HCT116 (cell line): ENCODE measurements around the gene SH3BGRL3. TPM values are rescaled to one million over a fixed set of nuclear protein-coding genes. Genes with fewer than 3 reads are reported as not detected.

Experiments used
- ATAC-seq: fragments of 200-7000 bp; cut with Tn5 transposase; 2 replicates; pipeline ENCODE4 v1.9.1; 2020; ENCODE audit warnings: mild to moderate bottlenecking, moderate library complexity
- BruUV-seq: library from RNA; stranded (reverse); fragments of 400-500 nt; replicated peaks from 2 replicates; lab custom pipeline; 2021; lab: Mats Ljungman, UMichigan
- CTCF ChIA-PET: fragments of 300-600 bp; sonication (Branson Sonifier 250); formaldehyde crosslinking; loops from one replicate; lab custom pipeline; 2021; ENCODE audit warnings: antibody characterized with exemption; lab: Charles Lee
- POLR2A ChIA-PET: fragments of 300-600, 350-600 bp; sonication (Branson Sonifier 250); formaldehyde crosslinking; loops from one replicate; lab custom pipeline; 2021; ENCODE audit warnings: antibody characterized with exemption; lab: Charles Lee
- RAD21 ChIA-PET, 2 experiments: fragments of 300-600 bp; sonication (Branson Sonifier 250); formaldehyde crosslinking; loops; one replicate each; lab custom pipeline; 2023; ENCODE audit warnings: low total read pairs in 2 of 2; ENCODE audit not compliant: uncharacterized antibody in 2 of 2, unreplicated experiment in 2 of 2, low non-redundant PET in 1 of 2; lab: Charles Lee
- DNase-seq: peaks from one replicate; pipeline ENCODE4 v3.0.0-alpha.2; 2010; ENCODE audit warnings: low read depth, low spot score
- H2AFZ ChIP-seq: fragments of 200-600 bp; shearing (Covaris generic), sonication (generic); 2 replicates; pipeline ENCODE4 v1.6.1; 2017; ENCODE audit warnings: low read depth, mixed run types, mixed read lengths, antibody characterized with exemption, low read length; ENCODE audit not compliant: poor library complexity, severe bottlenecking
- H3K27ac ChIP-seq: 2 replicates; pipeline ENCODE4 v1.5.1; 2012; ENCODE audit warnings: low read depth, low read length
- H3K27me3 ChIP-seq: fragments of 200-600 bp; sonication (generic); 2 replicates; pipeline ENCODE4 v1.6.1; 2016; ENCODE audit warnings: mixed run types, low read length, mixed read lengths; ENCODE audit not compliant: insufficient read depth
- H3K36me3 ChIP-seq, 2 experiments: fragments of 200-500 bp in 1 of 2; fragments of 200-600 bp in 1 of 2; sonication (Bioruptor generic) in 1 of 2; sonication (generic) in 1 of 2; 2 replicates each; pipeline versions ENCODE4 v1.5.1 to v1.6.1; 2014 to 2016; ENCODE audit warnings: low read length in 2 of 2, inconsistent platforms in 1 of 2, mixed read lengths in 1 of 2, mixed run types in 1 of 2; ENCODE audit not compliant: insufficient read depth in 2 of 2, control insufficient read depth in 1 of 2
- H3K4me1 ChIP-seq, 2 experiments: fragments of 200-600 bp in 1 of 2; sonication (generic) in 1 of 2; 2 replicates each; pipeline versions ENCODE4 v1.5.1 to v1.6.1; 2012 to 2017; ENCODE audit warnings: low read length in 2 of 2, inconsistent platforms in 1 of 2, mild to moderate bottlenecking in 1 of 2, mixed read lengths in 1 of 2, mixed run types in 1 of 2, moderate library complexity in 1 of 2; ENCODE audit not compliant: insufficient read depth in 2 of 2, control insufficient read depth in 1 of 2
- H3K4me2 ChIP-seq: fragments of 200-600 bp; sonication (generic); 2 replicates; pipeline ENCODE4 v1.6.1; 2017; ENCODE audit warnings: mixed run types, low read length, mixed read lengths
- H3K4me3 ChIP-seq, 2 experiments: fragments of 200-600 bp in 1 of 2; sonication (generic) in 1 of 2; replicated peaks in 1 of 2; 2 replicates each; pipeline ENCODE4 v1.5.1; 2011 to 2016; ENCODE audit warnings: low read length in 2 of 2, control low read depth in 1 of 2, low read depth in 1 of 2, mild to moderate bottlenecking in 1 of 2, mixed read lengths in 1 of 2, mixed run types in 1 of 2
- H3K79me2 ChIP-seq: fragments of 200-600 bp; sonication (generic); 2 replicates; pipeline ENCODE4 v1.6.1; 2017; ENCODE audit warnings: mild to moderate bottlenecking, mixed run types, low read length, moderate library complexity, mixed read lengths; ENCODE audit not compliant: insufficient read depth
- H3K9ac ChIP-seq: fragments of 200-600 bp; sonication (generic); 2 replicates; pipeline ENCODE4 v1.6.1; 2016; ENCODE audit warnings: low read length, mixed read lengths
- H3K9me2 ChIP-seq: fragments of 200-600 bp; sonication (generic), shearing (Covaris generic); 2 replicates; pipeline ENCODE4 v1.6.1; 2017; ENCODE audit warnings: mixed run types, mild to moderate bottlenecking, moderate library complexity; ENCODE audit not compliant: insufficient read depth
- H3K9me3 ChIP-seq, 2 experiments: fragments of 200-500 bp in 1 of 2; fragments of 200-600 bp in 1 of 2; sonication (Bioruptor generic) in 1 of 2; sonication (generic) in 1 of 2; 2 replicates each; pipeline ENCODE4 v1.6.1; 2014 to 2017; ENCODE audit warnings: low read length in 2 of 2, mixed read lengths in 2 of 2, inconsistent platforms in 1 of 2, low read depth in 1 of 2, mild to moderate bottlenecking in 1 of 2, mixed run types in 1 of 2, moderate library complexity in 1 of 2; ENCODE audit not compliant: control insufficient read depth in 1 of 2, insufficient read depth in 1 of 2
- H4K20me1 ChIP-seq: fragments of 200-600 bp; sonication (generic), shearing (Covaris generic); 2 replicates; pipeline ENCODE4 v1.6.1; 2017; ENCODE audit warnings: mixed run types, mild to moderate bottlenecking, moderate library complexity; ENCODE audit not compliant: insufficient read depth
- CBX3 ChIP-seq: IDR thresholded peaks from 2 replicates; pipeline ENCODE4 v1.6.1; 2012; ENCODE audit warnings: low read depth
- EZH2phosphoT487 ChIP-seq: fragments of 200-600 bp; IDR thresholded peaks from 2 replicates; pipeline ENCODE4 v1.6.1; 2018; ENCODE audit warnings: antibody characterized with exemption, borderline replicate concordance
- JUND ChIP-seq: IDR thresholded peaks from 2 replicates; pipeline ENCODE4 v1.6.1; 2012
- POLR2A ChIP-seq: IDR thresholded peaks from 2 replicates; pipeline ENCODE4 v1.7.0; 2011; ENCODE audit warnings: borderline replicate concordance; ENCODE audit not compliant: insufficient read depth, insufficient read length; ENCODE audit errors: extremely low read depth
- POLR2AphosphoS5 ChIP-seq: IDR thresholded peaks from 2 replicates; pipeline ENCODE4 v1.6.1; 2011; ENCODE audit warnings: mild to moderate bottlenecking, low read depth, low read length, moderate library complexity
- RAD21 ChIP-seq: IDR thresholded peaks from 2 replicates; pipeline ENCODE4 v1.6.1; 2012; ENCODE audit warnings: low read depth, mild to moderate bottlenecking
- SIN3A ChIP-seq: IDR thresholded peaks from 2 replicates; pipeline ENCODE4 v1.6.1; 2012; ENCODE audit warnings: low read depth
- SP1 ChIP-seq: IDR thresholded peaks from 2 replicates; pipeline ENCODE4 v1.6.1; 2012; ENCODE audit warnings: low read depth
- SRF ChIP-seq: IDR thresholded peaks from 2 replicates; pipeline ENCODE4 v1.6.1; 2012; ENCODE audit warnings: low read depth
- TCF7L2 ChIP-seq: IDR thresholded peaks from 2 replicates; pipeline ENCODE4 v1.7.0; 2011; ENCODE audit warnings: borderline replicate concordance, inconsistent platforms; ENCODE audit not compliant: insufficient read depth, insufficient read length; ENCODE audit errors: extremely low read depth
- YY1 ChIP-seq: IDR thresholded peaks from 2 replicates; pipeline ENCODE4 v1.6.1; 2011; ENCODE audit warnings: low read length, low read depth, moderate library complexity, mild to moderate bottlenecking; ENCODE audit not compliant: insufficient replicate concordance; ENCODE audit errors: extremely low read depth
- ZFX ChIP-seq: fragments of 450-650 bp; IDR thresholded peaks from 2 replicates; pipeline ENCODE4 v1.6.1; 2017
- ZNF274 ChIP-seq: fragments of 200-500 bp; sonication (Bioruptor generic); IDR thresholded peaks from 2 replicates; pipeline ENCODE4 v1.6.1; 2014; ENCODE audit warnings: mild to moderate bottlenecking, low read depth, low read length, inconsistent platforms
- intact Hi-C: fragments of 100-400 bp; cut with micrococcal nuclease; formaldehyde crosslinking; loops from 2 replicates; pipeline ENCODE4 v1.10.0; 2022
- total RNA-seq: library from RNA; stranded (reverse); gene quantifications from one replicate; pipeline ENCODE4 v1.2.1, GENCODE V29; 2021; ENCODE audit not compliant: unreplicated experiment
- TF ChIP-seq, protein P1 (sequence below): IDR thresholded peaks from 2 replicates; pipeline ENCODE4 v1.6.1; 2012
- TF ChIP-seq, protein P2 (sequence below): IDR thresholded peaks from 2 replicates; pipeline ENCODE4 v1.6.1; 2012
- TF ChIP-seq, protein P3 (sequence below): IDR thresholded peaks from 2 replicates; pipeline ENCODE4 v1.6.1; 2011; ENCODE audit warnings: mild to moderate bottlenecking, low read length, moderate library complexity; ENCODE audit not compliant: insufficient replicate concordance; ENCODE audit errors: extremely low read depth
- TF ChIP-seq, protein P4 (sequence below), 3 experiments: fragments of 200-600 bp in 1 of 3; sonication (generic) in 1 of 3; IDR thresholded peaks in 2 of 3; conservative IDR thresholded peaks in 1 of 3; 2 replicates each; pipeline ENCODE4 v1.5.1; 2012 to 2017; ENCODE audit warnings: low read depth in 2 of 3, low read length in 2 of 3, antibody characterized with exemption in 1 of 3, borderline replicate concordance in 1 of 3, control low read depth in 1 of 3, mild to moderate bottlenecking in 1 of 3, mixed read lengths in 1 of 3, mixed run types in 1 of 3, moderate library complexity in 1 of 3; ENCODE audit not compliant: insufficient read depth in 1 of 3
- TF ChIP-seq, protein P5 (sequence below): IDR thresholded peaks from 2 replicates; pipeline ENCODE4 v1.6.1; 2012; ENCODE audit warnings: low read depth

The SH3BGRL3 gene
- total RNA-seq, 1 experiment from 2014 or later, result 112 TPM

DNA sequence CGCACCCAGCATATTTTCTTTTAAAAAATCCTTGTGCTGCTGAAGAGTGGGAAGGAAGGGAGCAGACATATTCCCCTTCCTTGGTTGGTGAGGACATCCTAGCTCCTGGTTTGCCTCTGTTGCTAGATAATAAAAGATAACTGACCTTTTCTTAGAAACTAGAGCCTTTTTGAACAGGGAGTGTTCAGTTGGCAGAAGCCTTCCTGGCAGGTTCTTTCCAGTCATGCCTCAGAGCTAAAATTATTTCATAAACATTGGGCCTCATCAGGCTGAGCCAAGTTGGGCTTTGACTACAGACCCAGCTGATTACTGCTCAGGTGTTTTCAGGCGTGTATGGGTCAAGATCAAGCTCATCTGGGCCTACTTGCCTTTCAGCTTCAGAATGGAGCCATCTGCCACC is 22.7 kb upstream of the SH3BGRL3 start:
- POLR2A ChIA-PET, result no interaction called here
- no peaks in the 10 kb centered on the region for H3K9me2 ChIP-seq
- peaks cover 35 to 46% of the 10 kb centered on the region in 2 experiments; a peak in 3 of 4 replicates for H3K36me3 ChIP-seq
- no peaks in the 10 kb centered on the region for H4K20me1 ChIP-seq
- intact Hi-C loops, result no loop called here
- no peak for DNase-seq
- H3K4me3 ChIP-seq, result no peak overlapping the region
- H3K27me3 ChIP-seq, result no peaks in the 10 kb centered on the region
- H3K9me3 ChIP-seq, result no peaks in the 10 kb centered on the region
- CTCF ChIA-PET, result no interaction called here
- no peaks in the 10 kb centered on the region for H3K4me1 ChIP-seq
- no peak for TF ChIP-seq RAD21
- no peak for TF ChIP-seq JUND
- no peak for TF ChIP-seq CBX3
- TF ChIP-seq, protein P1, sequence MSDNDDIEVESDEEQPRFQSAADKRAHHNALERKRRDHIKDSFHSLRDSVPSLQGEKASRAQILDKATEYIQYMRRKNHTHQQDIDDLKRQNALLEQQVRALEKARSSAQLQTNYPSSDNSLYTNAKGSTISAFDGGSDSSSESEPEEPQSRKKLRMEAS, result no peak
- no peak for TF ChIP-seq EZH2phosphoT487
- TF ChIP-seq ZNF274, result no peak
- TF ChIP-seq, protein P2, sequence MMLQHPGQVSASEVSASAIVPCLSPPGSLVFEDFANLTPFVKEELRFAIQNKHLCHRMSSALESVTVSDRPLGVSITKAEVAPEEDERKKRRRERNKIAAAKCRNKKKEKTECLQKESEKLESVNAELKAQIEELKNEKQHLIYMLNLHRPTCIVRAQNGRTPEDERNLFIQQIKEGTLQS, result no peak
- TF ChIP-seq SIN3A, result no peak
- TF ChIP-seq YY1, result no peak
- no peak for TF ChIP-seq POLR2A
- TF ChIP-seq, protein P3, sequence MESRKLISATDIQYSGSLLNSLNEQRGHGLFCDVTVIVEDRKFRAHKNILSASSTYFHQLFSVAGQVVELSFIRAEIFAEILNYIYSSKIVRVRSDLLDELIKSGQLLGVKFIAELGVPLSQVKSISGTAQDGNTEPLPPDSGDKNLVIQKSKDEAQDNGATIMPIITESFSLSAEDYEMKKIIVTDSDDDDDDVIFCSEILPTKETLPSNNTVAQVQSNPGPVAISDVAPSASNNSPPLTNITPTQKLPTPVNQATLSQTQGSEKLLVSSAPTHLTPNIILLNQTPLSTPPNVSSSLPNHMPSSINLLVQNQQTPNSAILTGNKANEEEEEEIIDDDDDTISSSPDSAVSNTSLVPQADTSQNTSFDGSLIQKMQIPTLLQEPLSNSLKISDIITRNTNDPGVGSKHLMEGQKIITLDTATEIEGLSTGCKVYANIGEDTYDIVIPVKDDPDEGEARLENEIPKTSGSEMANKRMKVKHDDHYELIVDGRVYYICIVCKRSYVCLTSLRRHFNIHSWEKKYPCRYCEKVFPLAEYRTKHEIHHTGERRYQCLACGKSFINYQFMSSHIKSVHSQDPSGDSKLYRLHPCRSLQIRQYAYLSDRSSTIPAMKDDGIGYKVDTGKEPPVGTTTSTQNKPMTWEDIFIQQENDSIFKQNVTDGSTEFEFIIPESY, result no peak
- TF ChIP-seq, protein P4, sequence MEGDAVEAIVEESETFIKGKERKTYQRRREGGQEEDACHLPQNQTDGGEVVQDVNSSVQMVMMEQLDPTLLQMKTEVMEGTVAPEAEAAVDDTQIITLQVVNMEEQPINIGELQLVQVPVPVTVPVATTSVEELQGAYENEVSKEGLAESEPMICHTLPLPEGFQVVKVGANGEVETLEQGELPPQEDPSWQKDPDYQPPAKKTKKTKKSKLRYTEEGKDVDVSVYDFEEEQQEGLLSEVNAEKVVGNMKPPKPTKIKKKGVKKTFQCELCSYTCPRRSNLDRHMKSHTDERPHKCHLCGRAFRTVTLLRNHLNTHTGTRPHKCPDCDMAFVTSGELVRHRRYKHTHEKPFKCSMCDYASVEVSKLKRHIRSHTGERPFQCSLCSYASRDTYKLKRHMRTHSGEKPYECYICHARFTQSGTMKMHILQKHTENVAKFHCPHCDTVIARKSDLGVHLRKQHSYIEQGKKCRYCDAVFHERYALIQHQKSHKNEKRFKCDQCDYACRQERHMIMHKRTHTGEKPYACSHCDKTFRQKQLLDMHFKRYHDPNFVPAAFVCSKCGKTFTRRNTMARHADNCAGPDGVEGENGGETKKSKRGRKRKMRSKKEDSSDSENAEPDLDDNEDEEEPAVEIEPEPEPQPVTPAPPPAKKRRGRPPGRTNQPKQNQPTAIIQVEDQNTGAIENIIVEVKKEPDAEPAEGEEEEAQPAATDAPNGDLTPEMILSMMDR (IDR thresholded peaks at IDR 0.05 in 2 of 3, conservative IDR thresholded peaks at IDR 0.05 in 1 of 3; ENCODE audit: borderline replicate concordance in 1 of 3, insufficient read depth in 1 of 3, low read depth in 2 of 3, low read length in 2 of 3), result no peak
- no peak for TF ChIP-seq SRF
- TF ChIP-seq POLR2AphosphoS5, result no peak
- TF ChIP-seq, protein P5, sequence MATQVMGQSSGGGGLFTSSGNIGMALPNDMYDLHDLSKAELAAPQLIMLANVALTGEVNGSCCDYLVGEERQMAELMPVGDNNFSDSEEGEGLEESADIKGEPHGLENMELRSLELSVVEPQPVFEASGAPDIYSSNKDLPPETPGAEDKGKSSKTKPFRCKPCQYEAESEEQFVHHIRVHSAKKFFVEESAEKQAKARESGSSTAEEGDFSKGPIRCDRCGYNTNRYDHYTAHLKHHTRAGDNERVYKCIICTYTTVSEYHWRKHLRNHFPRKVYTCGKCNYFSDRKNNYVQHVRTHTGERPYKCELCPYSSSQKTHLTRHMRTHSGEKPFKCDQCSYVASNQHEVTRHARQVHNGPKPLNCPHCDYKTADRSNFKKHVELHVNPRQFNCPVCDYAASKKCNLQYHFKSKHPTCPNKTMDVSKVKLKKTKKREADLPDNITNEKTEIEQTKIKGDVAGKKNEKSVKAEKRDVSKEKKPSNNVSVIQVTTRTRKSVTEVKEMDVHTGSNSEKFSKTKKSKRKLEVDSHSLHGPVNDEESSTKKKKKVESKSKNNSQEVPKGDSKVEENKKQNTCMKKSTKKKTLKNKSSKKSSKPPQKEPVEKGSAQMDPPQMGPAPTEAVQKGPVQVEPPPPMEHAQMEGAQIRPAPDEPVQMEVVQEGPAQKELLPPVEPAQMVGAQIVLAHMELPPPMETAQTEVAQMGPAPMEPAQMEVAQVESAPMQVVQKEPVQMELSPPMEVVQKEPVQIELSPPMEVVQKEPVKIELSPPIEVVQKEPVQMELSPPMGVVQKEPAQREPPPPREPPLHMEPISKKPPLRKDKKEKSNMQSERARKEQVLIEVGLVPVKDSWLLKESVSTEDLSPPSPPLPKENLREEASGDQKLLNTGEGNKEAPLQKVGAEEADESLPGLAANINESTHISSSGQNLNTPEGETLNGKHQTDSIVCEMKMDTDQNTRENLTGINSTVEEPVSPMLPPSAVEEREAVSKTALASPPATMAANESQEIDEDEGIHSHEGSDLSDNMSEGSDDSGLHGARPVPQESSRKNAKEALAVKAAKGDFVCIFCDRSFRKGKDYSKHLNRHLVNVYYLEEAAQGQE, result no peak
- TF ChIP-seq SP1, result no peak
- TF ChIP-seq ZFX, result no peak
- no peak for TF ChIP-seq TCF7L2
- no TSS peak for BruUV-seq
- no peak overlapping the region for H3K9ac ChIP-seq
- no peak overlapping the region for H3K4me2 ChIP-seq
- H3K27ac ChIP-seq, result no peak overlapping the region
- peaks cover 42% of the 10 kb centered on the region for H3K79me2 ChIP-seq
- H2AFZ ChIP-seq, result no peak overlapping the region
- RAD21 ChIA-PET, result no interaction called here
- ATAC-seq, result no peak
